Type B pancreatic cell (in vitro differentiated cells): ENCODE data around the gene USP31. TPM values are rescaled to one million over a fixed set of nuclear protein-coding genes. Genes with fewer than 3 reads are reported as not detected.
"Not testable (repeated sequence)": the region's sequence is repeated elsewhere in the genome, so short reads cannot be mapped to it uniquely, and the experiment has no call there.

Source experiments
- DNase-seq: peaks from one replicate; pipeline ENCODE4 v3.0.0; 2021; ENCODE audit warnings: mixed read lengths; ENCODE audit not compliant: unreplicated experiment; ENCODE audit errors: extremely low spot score
- H3K27ac Mint-ChIP-seq: 2 replicates; pipeline ENCODE4 v1.8.0; 2021; ENCODE audit warnings: mild to moderate bottlenecking, mixed read lengths
- H3K27me3 Mint-ChIP-seq: 2 replicates; pipeline ENCODE4 v1.8.0; 2021; ENCODE audit warnings: mixed read lengths
- H3K36me3 Mint-ChIP-seq: 2 replicates; pipeline ENCODE4 v1.8.0; 2021; ENCODE audit warnings: mixed read lengths
- H3K4me1 Mint-ChIP-seq: one replicate; pipeline ENCODE4 v1.8.0; 2021; ENCODE audit warnings: mixed read lengths; ENCODE audit not compliant: unreplicated experiment
- H3K4me3 Mint-ChIP-seq: 2 replicates; pipeline ENCODE4 v1.8.0; 2021; ENCODE audit warnings: mild to moderate bottlenecking, mixed read lengths
- H3K9me3 Mint-ChIP-seq: 2 replicates; pipeline ENCODE4 v1.8.0; 2021; ENCODE audit warnings: mixed read lengths
- total RNA-seq: library from RNA; stranded (reverse); gene quantifications from 2 replicates; pipeline ENCODE4 v1.2.1, GENCODE V29; 2021; ENCODE audit warnings: low replicate concordance
- TF ChIP-seq, protein P1 (sequence below): fragments of 200-600 bp; sonication (generic); conservative IDR thresholded peaks from 2 replicates; pipeline ENCODE4 v1.5.0; 2021; ENCODE audit warnings: antibody characterized with exemption, mild to moderate bottlenecking

The USP31 gene
- total RNA-seq, 1 donor from 2014 or later: 12.3 TPM

GRCh38 chr16:23145608-23146007, 3.6 kb downstream of the USP31 start:
- Mint-ChIP-seq H3K4me1 (peaks cover 39% of the 10 kb centered on the region), H3K27ac (no peak overlapping the region), H3K4me3 (peak overlapping the region; percentile 58), H3K9me3 (no peaks in the 10 kb centered on the region), H3K36me3 (peaks cover 4% of the 10 kb centered on the region), H3K27me3 (peaks cover 3% of the 10 kb centered on the region)
- no peak for DNase-seq
- TF ChIP-seq, protein P1, sequence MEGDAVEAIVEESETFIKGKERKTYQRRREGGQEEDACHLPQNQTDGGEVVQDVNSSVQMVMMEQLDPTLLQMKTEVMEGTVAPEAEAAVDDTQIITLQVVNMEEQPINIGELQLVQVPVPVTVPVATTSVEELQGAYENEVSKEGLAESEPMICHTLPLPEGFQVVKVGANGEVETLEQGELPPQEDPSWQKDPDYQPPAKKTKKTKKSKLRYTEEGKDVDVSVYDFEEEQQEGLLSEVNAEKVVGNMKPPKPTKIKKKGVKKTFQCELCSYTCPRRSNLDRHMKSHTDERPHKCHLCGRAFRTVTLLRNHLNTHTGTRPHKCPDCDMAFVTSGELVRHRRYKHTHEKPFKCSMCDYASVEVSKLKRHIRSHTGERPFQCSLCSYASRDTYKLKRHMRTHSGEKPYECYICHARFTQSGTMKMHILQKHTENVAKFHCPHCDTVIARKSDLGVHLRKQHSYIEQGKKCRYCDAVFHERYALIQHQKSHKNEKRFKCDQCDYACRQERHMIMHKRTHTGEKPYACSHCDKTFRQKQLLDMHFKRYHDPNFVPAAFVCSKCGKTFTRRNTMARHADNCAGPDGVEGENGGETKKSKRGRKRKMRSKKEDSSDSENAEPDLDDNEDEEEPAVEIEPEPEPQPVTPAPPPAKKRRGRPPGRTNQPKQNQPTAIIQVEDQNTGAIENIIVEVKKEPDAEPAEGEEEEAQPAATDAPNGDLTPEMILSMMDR: no peak

- Mint-ChIP-seq H3K27me3 (peaks cover 3% of the 10 kb centered on the region), H3K4me3 (peak overlapping the region; percentile 1)
These were observed 4.1 kb downstream of the USP31 start for GRCh38 chr16:23145186-23145585.

DNA sequence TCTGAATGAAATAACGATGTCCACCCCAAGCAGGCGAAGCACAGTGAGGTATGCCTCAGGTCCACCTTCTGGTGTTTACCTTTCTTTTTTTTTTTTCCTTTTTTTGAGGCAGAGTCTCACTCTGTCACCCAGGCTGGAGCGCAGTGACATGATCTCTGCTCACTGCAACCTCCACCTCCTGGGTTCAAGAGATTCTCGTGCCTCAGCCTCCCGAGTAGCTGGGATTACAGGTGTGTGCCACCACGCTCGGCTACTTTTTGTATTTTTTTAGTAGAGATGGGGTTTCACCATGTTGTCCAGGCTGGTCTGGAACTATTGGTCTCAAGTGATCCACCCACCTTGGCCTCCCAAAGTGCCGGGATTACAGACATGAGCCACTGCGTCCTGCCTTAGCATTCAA, 4.9 kb downstream of the USP31 start:
- H3K4me1 Mint-ChIP-seq: peaks cover 39% of the 10 kb centered on the region
- H3K27me3 Mint-ChIP-seq, H3K36me3 Mint-ChIP-seq, DNase-seq, H3K4me3 Mint-ChIP-seq, H3K27ac Mint-ChIP-seq, H3K9me3 Mint-ChIP-seq: not testable (repeated sequence)

More at GRCh38 chr16:23145186-23145585, 4.1 kb downstream of the USP31 start:
- Mint-ChIP-seq H3K36me3 (peaks cover 4% of the 10 kb centered on the region), H3K4me1 (peaks cover 39% of the 10 kb centered on the region), H3K27ac (no peak overlapping the region), H3K9me3 (no peaks in the 10 kb centered on the region)
- TF ChIP-seq, protein P1: no peak
- no peak for DNase-seq

GRCh38 chr16:23143391-23143790, 5.9 kb downstream of the USP31 start:
- Mint-ChIP-seq H3K27me3 (peaks cover 3% of the 10 kb centered on the region), H3K36me3 (peaks cover 4% of the 10 kb centered on the region), H3K4me3 (peak overlapping the region; percentile 34), H3K9me3 (no peaks in the 10 kb centered on the region), H3K27ac (no peak overlapping the region), H3K4me1 (peaks cover 39% of the 10 kb centered on the region)
- TF ChIP-seq, protein P1: no peak
- DNase-seq: no peak

GRCh38 chr16:23141959-23142740, 7.1 kb downstream of the USP31 start:
- no peak for DNase-seq
- Mint-ChIP-seq H3K4me1 (peaks cover 31% of the 10 kb centered on the region), H3K9me3 (no peaks in the 10 kb centered on the region), H3K27me3 (no peaks in the 10 kb centered on the region), H3K36me3 (peaks cover 4% of the 10 kb centered on the region), H3K4me3 (no peak overlapping the region), H3K27ac (no peak overlapping the region)
- TF ChIP-seq, protein P1: no peak

- H3K27ac Mint-ChIP-seq: no peak overlapping the region
- no peak for DNase-seq
- H3K4me3 Mint-ChIP-seq: no peak overlapping the region
- H3K27me3 Mint-ChIP-seq: no peaks in the 10 kb centered on the region
- peaks cover 24% of the 10 kb centered on the region for H3K4me1 Mint-ChIP-seq
- H3K36me3 Mint-ChIP-seq: peaks cover 4% of the 10 kb centered on the region
- H3K9me3 Mint-ChIP-seq: no peaks in the 10 kb centered on the region
- TF ChIP-seq, protein P1: no peak
These were observed 7.8 kb downstream of the USP31 start for GRCh38 chr16:23141500-23141899.
